ENCODE data around the gene FOXM1.

The FOXM1 gene

DNA sequence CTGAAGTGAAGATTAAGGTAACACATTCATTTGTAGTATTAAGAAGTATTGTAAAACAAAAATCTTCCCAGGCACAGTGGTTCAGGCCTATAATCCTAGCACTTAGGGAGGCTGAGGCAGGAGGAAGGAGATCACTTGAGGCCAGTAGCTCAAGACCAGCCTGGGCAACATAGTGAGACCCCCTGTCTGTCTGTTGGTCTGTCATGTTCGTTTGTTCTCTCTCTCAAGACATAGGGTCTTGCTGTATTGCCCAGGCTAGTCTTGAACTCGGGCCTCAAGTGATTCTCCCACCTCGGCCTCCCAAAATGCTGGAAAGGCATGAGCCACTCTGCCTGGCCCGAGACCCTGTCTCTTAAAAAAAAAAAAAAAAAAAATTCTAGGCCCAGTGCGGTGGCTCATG is 20.4 kb upstream of the FOXM1 start:
- Histone ChIP-seq H4K20me1 (ENCODE audit: insufficient read depth, low read length) (no peaks in the 10 kb centered on the region), H3K36me3 (ENCODE audit: insufficient read depth, low read length) (no peaks in the 10 kb centered on the region), H3K27me3 (ENCODE audit: insufficient read depth, low read length, poor library complexity) (no peaks in the 10 kb centered on the region), H3K9me3 (ENCODE audit: insufficient read depth, low read length, severe bottlenecking) (no peaks in the 10 kb centered on the region), H3K79me2 (ENCODE audit: insufficient read depth, low read length) (peaks cover 15% of the 10 kb centered on the region), H3K9ac (ENCODE audit: low read depth, low read length) (no peak overlapping the region), H3K4me1 (ENCODE audit: insufficient read depth, low read length) (peaks cover 4% of the 10 kb centered on the region; the same call in 1 of the 2 replicates), H3K4me2 (ENCODE audit: insufficient read depth, low read length) (no peak overlapping the region), H3K4me3 (ENCODE audit: low read depth in 1 of 2, low read length in 2 of 2) (no peak overlapping the region), H3K27ac (ENCODE audit: low read length) (no peak overlapping the region), H2AFZ (ENCODE audit: low read depth, low read length) (no peak overlapping the region)
- ATAC-seq (ENCODE audit: insufficient read depth, low read depth) (no peak), DNase-seq (no peak)
- TF ChIP-seq CTCF (IDR thresholded peaks at IDR 0.05; ENCODE audit: borderline replicate concordance, extremely low read depth, low read length, poor library complexity, severe bottlenecking) (no peak), EZH2 (IDR thresholded peaks at IDR 0.05; ENCODE audit: borderline replicate concordance, low read depth, low read length, severe bottlenecking) (no peak)

DNA sequence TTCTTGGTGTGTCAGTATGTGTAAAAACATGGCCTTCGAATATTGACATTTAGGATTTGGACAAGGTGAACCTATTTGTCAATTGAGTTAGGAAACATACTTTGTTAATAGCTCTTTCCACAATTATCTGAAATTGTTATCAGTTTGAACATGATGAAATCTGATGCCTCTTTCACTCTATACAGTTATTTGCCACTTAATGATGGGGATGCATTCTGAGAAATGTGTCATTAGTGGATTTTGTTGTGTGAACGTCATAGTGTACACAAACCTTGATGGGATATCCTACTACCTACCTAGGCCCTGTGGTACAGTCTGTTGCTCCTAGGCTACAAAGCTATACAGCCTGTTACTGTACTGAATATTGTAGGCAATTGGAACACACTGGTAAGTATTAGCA is 18.5 kb upstream of the FOXM1 start:
- Histone ChIP-seq H3K27ac (ENCODE audit: low read length) (no peak overlapping the region), H3K27me3 (ENCODE audit: insufficient read depth, low read length, poor library complexity) (no peaks in the 10 kb centered on the region), H3K9me3 (ENCODE audit: insufficient read depth, low read length, severe bottlenecking) (no peaks in the 10 kb centered on the region), H3K4me2 (ENCODE audit: insufficient read depth, low read length) (no peak overlapping the region), H4K20me1 (ENCODE audit: insufficient read depth, low read length) (no peaks in the 10 kb centered on the region), H3K4me1 (ENCODE audit: insufficient read depth, low read length) (peaks cover 14% of the 10 kb centered on the region), H3K36me3 (ENCODE audit: insufficient read depth, low read length) (no peaks in the 10 kb centered on the region), H3K4me3 (ENCODE audit: low read depth in 1 of 2, low read length in 2 of 2) (no peak overlapping the region), H3K9ac (ENCODE audit: low read depth, low read length) (no peak overlapping the region), H2AFZ (ENCODE audit: low read depth, low read length) (no peak overlapping the region), H3K79me2 (ENCODE audit: insufficient read depth, low read length) (peaks cover 27% of the 10 kb centered on the region)
- DNase-seq, result no peak
- TF ChIP-seq CTCF (IDR thresholded peaks at IDR 0.05; ENCODE audit: borderline replicate concordance, extremely low read depth, low read length, poor library complexity, severe bottlenecking), result no peak
- TF ChIP-seq EZH2 (IDR thresholded peaks at IDR 0.05; ENCODE audit: borderline replicate concordance, low read depth, low read length, severe bottlenecking), result no peak
- ATAC-seq (ENCODE audit: insufficient read depth, low read depth), result no peak

DNA sequence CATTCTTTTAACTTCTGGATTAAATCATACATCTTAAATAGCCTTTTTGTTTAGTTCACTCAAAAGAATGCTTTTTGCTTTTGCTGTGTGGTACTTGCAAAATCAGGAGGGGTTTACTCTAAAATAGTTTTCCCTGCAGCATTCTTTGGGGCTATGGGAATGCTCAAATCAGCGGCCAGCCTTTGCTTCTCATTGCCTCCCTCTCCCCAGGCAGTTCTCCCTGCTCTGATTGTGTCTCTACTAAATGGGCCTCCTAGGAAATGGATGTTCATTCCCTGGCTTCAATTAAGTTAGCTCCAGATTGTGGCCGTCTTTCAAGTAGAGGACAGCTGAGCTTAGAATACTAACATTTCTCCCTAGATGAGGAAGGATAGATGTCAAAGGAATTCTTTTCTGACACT is 18.1 kb upstream of the FOXM1 start:
- ATAC-seq (ENCODE audit: insufficient read depth, low read depth), result no peak
- peaks cover 27% of the 10 kb centered on the region for H3K79me2 ChIP-seq (ENCODE audit: insufficient read depth, low read length)
- no peak overlapping the region for H3K9ac ChIP-seq (ENCODE audit: low read depth, low read length)

More for the DNA sequence above, 18.1 kb upstream of the FOXM1 start:
- no peak for TF ChIP-seq EZH2 (IDR thresholded peaks at IDR 0.05; ENCODE audit: borderline replicate concordance, low read depth, low read length, severe bottlenecking)
- TF ChIP-seq CTCF (IDR thresholded peaks at IDR 0.05; ENCODE audit: borderline replicate concordance, extremely low read depth, low read length, poor library complexity, severe bottlenecking), result no peak
- Histone ChIP-seq H3K9me3 (ENCODE audit: insufficient read depth, low read length, severe bottlenecking) (no peaks in the 10 kb centered on the region), H3K27ac (ENCODE audit: low read length) (no peak overlapping the region), H2AFZ (ENCODE audit: low read depth, low read length) (no peak overlapping the region), H4K20me1 (ENCODE audit: insufficient read depth, low read length) (no peaks in the 10 kb centered on the region), H3K36me3 (ENCODE audit: insufficient read depth, low read length) (no peaks in the 10 kb centered on the region), H3K4me1 (ENCODE audit: insufficient read depth, low read length) (peaks cover 18% of the 10 kb centered on the region), H3K4me3 (ENCODE audit: low read depth in 1 of 2, low read length in 2 of 2) (no peak overlapping the region), H3K4me2 (ENCODE audit: insufficient read depth, low read length) (no peak overlapping the region), H3K27me3 (ENCODE audit: insufficient read depth, low read length, poor library complexity) (no peaks in the 10 kb centered on the region)
- no peak for DNase-seq
